Stimulated activated CD4-positive, alpha-beta T cell treated with anti-CD3 and anti-CD28 coated beads, Interleukin-4, amount 100 ng/mL, for 4 hours (primary cell): Measurements from ENCODE around the gene PRDM16.
A peak's percentile ranks its signal among the peaks of the same experiment; 100 is the strongest.

Experiments
- DNase-seq, 2 experiments: peaks; one replicate each; pipeline ENCODE4 v3.0.0-alpha.2; 2020

The PRDM16 gene

GRCh38 chr1:3314491-3315381 lies 245.7 kb downstream of the PRDM16 start:
- DNase-seq, result no peak

- DNase-seq, result no peak
Measured at GRCh38 chr1:3315399-3316339, 246.7 kb downstream of the PRDM16 start.

- peak in 1 of 2 experiments; percentile 20 for DNase-seq
Measured at GRCh38 chr1:3316340-3316943, 247.4 kb downstream of the PRDM16 start.

GRCh38 chr1:3317456-3317855 lies 248.5 kb downstream of the PRDM16 start:
- no peak for DNase-seq

GRCh38 chr1:3318329-3318728 lies 249.3 kb downstream of the PRDM16 start:
- no peak for DNase-seq

- peak in 1 of 2 experiments; percentile 5 for DNase-seq
Measured at GRCh38 chr1:3319874-3320245, 250.9 kb downstream of the PRDM16 start.

- no peak for DNase-seq
Measured at GRCh38 chr1:3320246-3321152, 251.5 kb downstream of the PRDM16 start.

GRCh38 chr1:3321559-3322449 lies 252.8 kb downstream of the PRDM16 start:
- DNase-seq, result no peak

- DNase-seq, result no peak
Measured at GRCh38 chr1:3322450-3323020, 253.5 kb downstream of the PRDM16 start.

- no peak for DNase-seq
Measured at GRCh38 chr1:3323021-3323795, 254.2 kb downstream of the PRDM16 start.

- DNase-seq, result no peak
Measured at GRCh38 chr1:3323796-3324703, 255.0 kb downstream of the PRDM16 start.

- no peak for DNase-seq
Measured at GRCh38 chr1:3324704-3325535, 255.9 kb downstream of the PRDM16 start.

- DNase-seq, result no peak
Measured at GRCh38 chr1:3326516-3327388, 257.7 kb downstream of the PRDM16 start.

GRCh38 chr1:3327389-3327702 lies 258.3 kb downstream of the PRDM16 start:
- no peak for DNase-seq

- no peak for DNase-seq
Measured at GRCh38 chr1:3327936-3328590, 259.1 kb downstream of the PRDM16 start.

GRCh38 chr1:3329640-3330281 lies 260.8 kb downstream of the PRDM16 start:
- no peak for DNase-seq
